GM23338 (cell line): Measurements from ENCODE around the gene ST8SIA2. TPM values are rescaled to one million over a fixed set of nuclear protein-coding genes. Genes with fewer than 3 reads are reported as not detected.

Experiments used
- ATAC-seq: fragments of 200-7000 bp; cut with Tn5 transposase; 3 replicates; pipeline ENCODE4 v1.9.1; 2020
- DNase-seq: peaks from one replicate; pipeline ENCODE4 v3.0.0-alpha.2; 2015; ENCODE audit warnings: low spot score
- H2AFZ ChIP-seq: fragments of 200-600 bp; sonication (generic); 2 replicates; pipeline ENCODE4 v1.8.0; 2016; ENCODE audit warnings: antibody characterized with exemption, mild to moderate bottlenecking, moderate library complexity
- H3F3A ChIP-seq: fragments of 200-600 bp; sonication (generic); replicated peaks from 2 replicates; pipeline ENCODE4 v1.8.0; 2017; ENCODE audit warnings: antibody characterized with exemption, mixed run types, low read depth
- H3K27ac ChIP-seq: fragments of 200-600 bp; sonication (generic); 2 replicates; pipeline ENCODE4 v1.6.1; 2016; ENCODE audit warnings: low read depth
- H3K27me3 ChIP-seq: fragments of 200-600 bp; sonication (generic); 2 replicates; pipeline ENCODE4 v1.8.0; 2016; ENCODE audit warnings: mild to moderate bottlenecking, mixed run types, moderate library complexity; ENCODE audit not compliant: insufficient read depth
- H3K36me3 ChIP-seq: fragments of 200-600 bp; sonication (generic); 2 replicates; pipeline ENCODE4 v1.8.0; 2016; ENCODE audit warnings: mild to moderate bottlenecking; ENCODE audit not compliant: insufficient read depth
- H3K4me1 ChIP-seq: fragments of 200-600 bp; sonication (generic); 2 replicates; pipeline ENCODE4 v1.8.0; 2016; ENCODE audit warnings: mild to moderate bottlenecking, moderate library complexity; ENCODE audit not compliant: insufficient read depth
- H3K4me2 ChIP-seq: fragments of 200-600 bp; sonication (generic); 2 replicates; pipeline ENCODE4 v1.7.1; 2017; ENCODE audit warnings: mixed run types
- H3K4me3 ChIP-seq: fragments of 200-600 bp; sonication (generic); 2 replicates; pipeline ENCODE4 v1.6.1; 2016; ENCODE audit warnings: mixed run types
- H3K79me2 ChIP-seq: fragments of 200-600 bp; sonication (generic); replicated peaks from 2 replicates; pipeline ENCODE4 v1.8.0; 2017; ENCODE audit warnings: mild to moderate bottlenecking; ENCODE audit not compliant: insufficient read depth
- H3K9me2 ChIP-seq: fragments of 200-600 bp; sonication (generic); 2 replicates; pipeline ENCODE4 v1.8.0; 2017; ENCODE audit not compliant: insufficient read depth
- H4K20me1 ChIP-seq: fragments of 200-600 bp; sonication (generic); replicated peaks from 2 replicates; pipeline ENCODE4 v1.8.0; 2017; ENCODE audit warnings: mild to moderate bottlenecking; ENCODE audit not compliant: insufficient read depth
- H3K27ac Mint-ChIP-seq: 2 replicates; pipeline ENCODE4 v1.8.0; 2020; ENCODE audit warnings: inconsistent platforms, mild to moderate bottlenecking, moderate library complexity, mixed read lengths
- H3K27me3 Mint-ChIP-seq: 3 replicates; pipeline ENCODE4 v1.8.0; 2022; ENCODE audit warnings: low read depth, mild to moderate bottlenecking, moderate library complexity, mixed read lengths, inconsistent platforms; ENCODE audit not compliant: insufficient read depth, poor library complexity
- H3K36me3 Mint-ChIP-seq: 3 replicates; pipeline ENCODE4 v1.8.0; 2021; ENCODE audit warnings: low read depth, mild to moderate bottlenecking, inconsistent platforms, moderate library complexity, mixed read lengths
- H3K4me1 Mint-ChIP-seq: 3 replicates; pipeline ENCODE4 v1.8.0; 2020; ENCODE audit warnings: mild to moderate bottlenecking, inconsistent platforms, mixed read lengths
- H3K4me3 Mint-ChIP-seq: 3 replicates; pipeline ENCODE4 v1.8.0; 2021; ENCODE audit warnings: moderate library complexity, mild to moderate bottlenecking, inconsistent platforms, mixed read lengths
- H3K9me3 Mint-ChIP-seq: 3 replicates; pipeline ENCODE4 v1.8.0; 2020; ENCODE audit warnings: moderate library complexity, mild to moderate bottlenecking, inconsistent platforms, mixed read lengths
- EZH2 ChIP-seq: fragments of 200-600 bp; sonication (generic); IDR thresholded peaks from one replicate; pipeline ENCODE4 v1.8.0; 2017; ENCODE audit warnings: antibody characterized with exemption, mild to moderate bottlenecking, low read depth; ENCODE audit not compliant: unreplicated experiment
- EZH2phosphoT487 ChIP-seq: fragments of 200-600 bp; sonication (generic); IDR thresholded peaks from one replicate; pipeline ENCODE4 v1.8.1; 2018; ENCODE audit warnings: antibody characterized with exemption; ENCODE audit not compliant: unreplicated experiment
- JUNB ChIP-seq: IDR thresholded peaks from one replicate; pipeline ENCODE4 v1.6.1; 2016; ENCODE audit warnings: antibody characterized with exemption; ENCODE audit not compliant: unreplicated experiment
- NANOG ChIP-seq: IDR thresholded peaks from 2 replicates; pipeline ENCODE4 v1.6.1; 2016; ENCODE audit warnings: antibody characterized with exemption, borderline replicate concordance
- STAT1 ChIP-seq: IDR thresholded peaks from one replicate; pipeline ENCODE4 v1.6.1; 2016; ENCODE audit warnings: antibody characterized with exemption; ENCODE audit not compliant: unreplicated experiment
- ZNF114 ChIP-seq: fragments of 250-450 bp; sonication (Bioruptor Pico); IDR thresholded peaks from 2 replicates; pipeline ENCODE4 v1.5.0; 2020; ENCODE audit warnings: mild to moderate bottlenecking, moderate library complexity
- ZNF331 ChIP-seq: fragments of 250-450 bp; sonication (Bioruptor Pico); IDR thresholded peaks from 2 replicates; pipeline ENCODE4 v1.5.0; 2020; ENCODE audit warnings: low read depth, mild to moderate bottlenecking, moderate library complexity
- polyA plus RNA-seq: library from polyadenylated mRNA; unstranded; fragments of >200 nt; fragmentation: Nextera tagmentation; extraction: Ambion mirVana; gene quantifications from 2 replicates; pipeline ENCODE4 v1.2.1, GENCODE V29; 2016
- total RNA-seq: library from RNA; depleted of rRNA; stranded (reverse); fragments of >200 nt; shearing (Covaris generic); gene quantifications from 2 replicates; pipeline ENCODE4 v1.2.3, GENCODE V29; 2014
- TF ChIP-seq, protein P1 (sequence below), 2 experiments: fragments of 200-600 bp in 1 of 2; sonication (generic) in 1 of 2; conservative IDR thresholded peaks; 2 replicates each; pipeline versions ENCODE4 v1.5.1 to v1.6.1; 2016 to 2017; ENCODE audit warnings: antibody characterized with exemption in 2 of 2, low read depth in 2 of 2, mild to moderate bottlenecking in 2 of 2, moderate library complexity in 1 of 2
- TF ChIP-seq, protein P2 (sequence below): IDR thresholded peaks from 2 replicates; pipeline ENCODE4 v1.6.1; 2016; ENCODE audit warnings: antibody characterized with exemption
- TF ChIP-seq, protein P3 (sequence below): fragments of 250-450 bp; sonication (Bioruptor Pico); IDR thresholded peaks from 2 replicates; pipeline ENCODE4 v1.5.0; 2020; ENCODE audit warnings: mild to moderate bottlenecking, moderate library complexity

ST8SIA2 gene
- total and polyA plus RNA-seq, 2 experiments from 2014 or later, result 0.66 to 1.2 TPM

DNA sequence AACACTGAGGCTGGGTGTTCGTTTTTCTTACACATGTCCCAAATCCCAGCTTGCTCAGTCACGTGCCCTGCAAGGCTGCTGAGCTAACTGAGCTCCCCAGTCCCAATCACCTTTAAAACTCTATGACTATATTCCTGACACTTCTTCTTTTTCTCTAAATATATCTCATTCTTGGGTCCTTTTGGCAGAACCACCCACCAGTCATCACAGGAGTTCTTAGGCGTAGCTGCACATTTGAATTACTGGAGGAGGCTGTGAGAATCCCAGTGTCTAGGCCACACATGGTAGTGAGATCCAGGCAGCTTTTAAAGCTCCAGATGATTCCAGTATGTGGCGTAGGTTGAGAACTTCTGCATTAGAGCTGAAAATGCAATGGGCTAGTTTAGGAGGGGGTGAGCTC lies 66.3 kb downstream of the ST8SIA2 start:
- no peak overlapping the region for H3K27ac ChIP-seq
- no peaks in the 10 kb centered on the region for H3K79me2 ChIP-seq
- no peaks in the 10 kb centered on the region for H3F3A ChIP-seq
- H3K27me3 Mint-ChIP-seq, result peaks cover 5% of the 10 kb centered on the region
- no peak overlapping the region for H3K4me2 ChIP-seq
- no peak overlapping the region for H3K4me3 ChIP-seq
- H3K4me3 Mint-ChIP-seq, result no peak overlapping the region
- H4K20me1 ChIP-seq, result no peaks in the 10 kb centered on the region
- H3K36me3 ChIP-seq, result no peaks in the 10 kb centered on the region; the same call in 1 of the 2 replicates
- no peaks in the 10 kb centered on the region for H3K9me3 Mint-ChIP-seq
- no peaks in the 10 kb centered on the region for H3K27me3 ChIP-seq
- no peak overlapping the region for H2AFZ ChIP-seq
- H3K4me1 Mint-ChIP-seq, result no peaks in the 10 kb centered on the region
- TF ChIP-seq ZNF114 (CRISPR knock-in tag) (no peak), ZNF331 (CRISPR knock-in tag) (no peak), NANOG (no peak), EZH2 (no peak), STAT1 (no peak), EZH2phosphoT487 (no peak)
- TF ChIP-seq, protein P1, sequence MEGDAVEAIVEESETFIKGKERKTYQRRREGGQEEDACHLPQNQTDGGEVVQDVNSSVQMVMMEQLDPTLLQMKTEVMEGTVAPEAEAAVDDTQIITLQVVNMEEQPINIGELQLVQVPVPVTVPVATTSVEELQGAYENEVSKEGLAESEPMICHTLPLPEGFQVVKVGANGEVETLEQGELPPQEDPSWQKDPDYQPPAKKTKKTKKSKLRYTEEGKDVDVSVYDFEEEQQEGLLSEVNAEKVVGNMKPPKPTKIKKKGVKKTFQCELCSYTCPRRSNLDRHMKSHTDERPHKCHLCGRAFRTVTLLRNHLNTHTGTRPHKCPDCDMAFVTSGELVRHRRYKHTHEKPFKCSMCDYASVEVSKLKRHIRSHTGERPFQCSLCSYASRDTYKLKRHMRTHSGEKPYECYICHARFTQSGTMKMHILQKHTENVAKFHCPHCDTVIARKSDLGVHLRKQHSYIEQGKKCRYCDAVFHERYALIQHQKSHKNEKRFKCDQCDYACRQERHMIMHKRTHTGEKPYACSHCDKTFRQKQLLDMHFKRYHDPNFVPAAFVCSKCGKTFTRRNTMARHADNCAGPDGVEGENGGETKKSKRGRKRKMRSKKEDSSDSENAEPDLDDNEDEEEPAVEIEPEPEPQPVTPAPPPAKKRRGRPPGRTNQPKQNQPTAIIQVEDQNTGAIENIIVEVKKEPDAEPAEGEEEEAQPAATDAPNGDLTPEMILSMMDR (conservative IDR thresholded peaks at IDR 0.05; ENCODE audit: low read depth in 2 of 2), result no peak
- no peaks in the 10 kb centered on the region for H3K9me2 ChIP-seq
- DNase-seq (no peak), ATAC-seq (no peak)
- H3K36me3 Mint-ChIP-seq, result no peaks in the 10 kb centered on the region; the same call in 2 of the 3 replicates
- no peak overlapping the region for H3K27ac Mint-ChIP-seq
- no peaks in the 10 kb centered on the region for H3K4me1 ChIP-seq

DNA sequence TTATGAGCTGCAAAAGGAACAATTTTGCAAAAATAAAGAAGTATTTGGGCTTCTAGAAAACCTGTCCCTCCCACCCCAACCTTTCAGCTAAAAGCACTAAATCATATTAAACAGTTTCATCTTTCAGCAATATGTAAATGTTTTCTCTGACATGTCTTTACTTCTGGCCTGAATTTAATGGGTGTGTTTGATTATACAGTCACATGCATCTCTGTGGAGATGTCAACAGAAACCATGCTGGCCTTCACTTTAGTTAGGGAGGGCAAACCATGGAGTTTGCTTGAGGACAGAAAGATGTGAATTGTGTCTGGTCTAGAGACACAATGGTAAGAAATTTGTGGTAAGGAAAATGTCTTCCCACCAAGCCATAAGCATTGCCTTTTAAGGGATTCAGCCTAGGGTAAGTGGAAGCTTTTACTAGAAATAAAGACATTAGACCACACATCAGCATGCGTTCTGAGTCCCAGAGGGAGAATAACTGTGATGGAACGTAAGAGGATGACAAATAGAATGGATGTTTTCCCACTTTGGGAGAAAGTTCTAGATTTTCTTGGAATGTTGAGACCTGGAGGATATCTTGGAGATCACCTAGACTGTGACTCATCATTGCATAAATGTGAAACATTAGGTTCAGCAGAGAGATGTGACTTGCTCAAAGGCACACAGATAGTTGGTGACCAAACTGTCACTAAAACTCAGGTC lies 68.9 kb downstream of the ST8SIA2 start:
- no peaks in the 10 kb centered on the region; the same call in 2 of the 3 replicates for H3K36me3 Mint-ChIP-seq
- no peak for ATAC-seq
- H3K36me3 ChIP-seq, result no peaks in the 10 kb centered on the region; the same call in 1 of the 2 replicates
- TF ChIP-seq JUNB (no peak), EZH2 (no peak), EZH2phosphoT487 (no peak), ZNF331 (CRISPR knock-in tag) (no peak), STAT1 (no peak)
- TF ChIP-seq, protein P2, sequence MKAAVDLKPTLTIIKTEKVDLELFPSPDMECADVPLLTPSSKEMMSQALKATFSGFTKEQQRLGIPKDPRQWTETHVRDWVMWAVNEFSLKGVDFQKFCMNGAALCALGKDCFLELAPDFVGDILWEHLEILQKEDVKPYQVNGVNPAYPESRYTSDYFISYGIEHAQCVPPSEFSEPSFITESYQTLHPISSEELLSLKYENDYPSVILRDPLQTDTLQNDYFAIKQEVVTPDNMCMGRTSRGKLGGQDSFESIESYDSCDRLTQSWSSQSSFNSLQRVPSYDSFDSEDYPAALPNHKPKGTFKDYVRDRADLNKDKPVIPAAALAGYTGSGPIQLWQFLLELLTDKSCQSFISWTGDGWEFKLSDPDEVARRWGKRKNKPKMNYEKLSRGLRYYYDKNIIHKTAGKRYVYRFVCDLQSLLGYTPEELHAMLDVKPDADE, result no peak
- TF ChIP-seq, protein P3, sequence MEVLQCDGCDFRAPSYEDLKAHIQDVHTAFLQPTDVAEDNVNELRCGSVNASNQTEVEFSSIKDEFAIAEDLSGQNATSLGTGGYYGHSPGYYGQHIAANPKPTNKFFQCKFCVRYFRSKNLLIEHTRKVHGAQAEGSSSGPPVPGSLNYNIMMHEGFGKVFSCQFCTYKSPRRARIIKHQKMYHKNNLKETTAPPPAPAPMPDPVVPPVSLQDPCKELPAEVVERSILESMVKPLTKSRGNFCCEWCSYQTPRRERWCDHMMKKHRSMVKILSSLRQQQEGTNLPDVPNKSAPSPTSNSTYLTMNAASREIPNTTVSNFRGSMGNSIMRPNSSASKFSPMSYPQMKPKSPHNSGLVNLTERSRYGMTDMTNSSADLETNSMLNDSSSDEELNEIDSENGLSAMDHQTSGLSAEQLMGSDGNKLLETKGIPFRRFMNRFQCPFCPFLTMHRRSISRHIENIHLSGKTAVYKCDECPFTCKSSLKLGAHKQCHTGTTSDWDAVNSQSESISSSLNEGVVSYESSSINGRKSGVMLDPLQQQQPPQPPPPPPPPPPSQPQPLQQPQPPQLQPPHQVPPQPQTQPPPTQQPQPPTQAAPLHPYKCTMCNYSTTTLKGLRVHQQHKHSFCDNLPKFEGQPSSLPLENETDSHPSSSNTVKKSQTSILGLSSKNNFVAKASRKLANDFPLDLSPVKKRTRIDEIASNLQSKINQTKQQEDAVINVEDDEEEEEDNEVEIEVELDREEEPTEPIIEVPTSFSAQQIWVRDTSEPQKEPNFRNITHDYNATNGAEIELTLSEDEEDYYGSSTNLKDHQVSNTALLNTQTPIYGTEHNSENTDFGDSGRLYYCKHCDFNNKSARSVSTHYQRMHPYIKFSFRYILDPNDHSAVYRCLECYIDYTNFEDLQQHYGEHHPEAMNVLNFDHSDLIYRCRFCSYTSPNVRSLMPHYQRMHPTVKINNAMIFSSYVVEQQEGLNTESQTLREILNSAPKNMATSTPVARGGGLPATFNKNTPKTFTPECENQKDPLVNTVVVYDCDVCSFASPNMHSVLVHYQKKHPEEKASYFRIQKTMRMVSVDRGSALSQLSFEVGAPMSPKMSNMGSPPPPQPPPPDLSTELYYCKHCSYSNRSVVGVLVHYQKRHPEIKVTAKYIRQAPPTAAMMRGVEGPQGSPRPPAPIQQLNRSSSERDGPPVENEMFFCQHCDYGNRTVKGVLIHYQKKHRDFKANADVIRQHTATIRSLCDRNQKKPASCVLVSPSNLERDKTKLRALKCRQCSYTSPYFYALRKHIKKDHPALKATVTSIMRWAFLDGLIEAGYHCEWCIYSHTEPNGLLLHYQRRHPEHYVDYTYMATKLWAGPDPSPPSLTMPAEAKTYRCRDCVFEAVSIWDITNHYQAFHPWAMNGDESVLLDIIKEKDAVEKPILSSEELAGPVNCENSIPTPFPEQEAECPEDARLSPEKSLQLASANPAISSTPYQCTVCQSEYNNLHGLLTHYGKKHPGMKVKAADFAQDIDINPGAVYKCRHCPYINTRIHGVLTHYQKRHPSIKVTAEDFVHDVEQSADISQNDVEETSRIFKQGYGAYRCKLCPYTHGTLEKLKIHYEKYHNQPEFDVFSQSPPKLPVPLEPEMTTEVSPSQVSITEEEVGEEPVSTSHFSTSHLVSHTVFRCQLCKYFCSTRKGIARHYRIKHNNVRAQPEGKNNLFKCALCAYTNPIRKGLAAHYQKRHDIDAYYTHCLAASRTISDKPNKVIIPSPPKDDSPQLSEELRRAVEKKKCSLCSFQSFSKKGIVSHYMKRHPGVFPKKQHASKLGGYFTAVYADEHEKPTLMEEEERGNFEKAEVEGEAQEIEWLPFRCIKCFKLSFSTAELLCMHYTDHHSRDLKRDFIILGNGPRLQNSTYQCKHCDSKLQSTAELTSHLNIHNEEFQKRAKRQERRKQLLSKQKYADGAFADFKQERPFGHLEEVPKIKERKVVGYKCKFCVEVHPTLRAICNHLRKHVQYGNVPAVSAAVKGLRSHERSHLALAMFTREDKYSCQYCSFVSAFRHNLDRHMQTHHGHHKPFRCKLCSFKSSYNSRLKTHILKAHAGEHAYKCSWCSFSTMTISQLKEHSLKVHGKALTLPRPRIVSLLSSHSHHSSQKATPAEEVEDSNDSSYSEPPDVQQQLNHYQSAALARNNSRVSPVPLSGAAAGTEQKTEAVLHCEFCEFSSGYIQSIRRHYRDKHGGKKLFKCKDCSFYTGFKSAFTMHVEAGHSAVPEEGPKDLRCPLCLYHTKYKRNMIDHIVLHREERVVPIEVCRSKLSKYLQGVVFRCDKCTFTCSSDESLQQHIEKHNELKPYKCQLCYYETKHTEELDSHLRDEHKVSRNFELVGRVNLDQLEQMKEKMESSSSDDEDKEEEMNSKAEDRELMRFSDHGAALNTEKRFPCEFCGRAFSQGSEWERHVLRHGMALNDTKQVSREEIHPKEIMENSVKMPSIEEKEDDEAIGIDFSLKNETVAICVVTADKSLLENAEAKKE (CRISPR knock-in tag), result no peak

More for the DNA sequence above, 68.9 kb downstream of the ST8SIA2 start:
- no peak for DNase-seq
- Histone ChIP-seq H3K27ac (no peak overlapping the region), H3K27me3 (no peaks in the 10 kb centered on the region), H3K4me2 (no peak overlapping the region), H3K79me2 (no peaks in the 10 kb centered on the region), H3F3A (no peaks in the 10 kb centered on the region), H4K20me1 (no peaks in the 10 kb centered on the region), H3K9me2 (no peaks in the 10 kb centered on the region), H3K4me3 (no peak overlapping the region), H3K4me1 (no peaks in the 10 kb centered on the region), H2AFZ (no peak overlapping the region)
- no peaks in the 10 kb centered on the region for H3K4me1 Mint-ChIP-seq
- H3K9me3 Mint-ChIP-seq, result no peaks in the 10 kb centered on the region
- H3K27ac Mint-ChIP-seq, result no peak overlapping the region
- no peak overlapping the region for H3K4me3 Mint-ChIP-seq
- H3K27me3 Mint-ChIP-seq, result peaks cover 3% of the 10 kb centered on the region
